Neural progenitor cell (in vitro differentiated cells): ENCODE results near the gene ATP6V1A.

ENCODE experiments used
- EZH2 ChIP-seq: fragments of 200-600 bp; sonication (generic); IDR thresholded peaks from 2 replicates; pipeline ENCODE4 v1.6.1; 2017; ENCODE audit warnings: antibody characterized with exemption, mild to moderate bottlenecking, moderate library complexity
- EZH2phosphoT487 ChIP-seq: fragments of 200-600 bp; sonication (generic); IDR thresholded peaks from 2 replicates; pipeline ENCODE4 v1.6.1; 2017; ENCODE audit warnings: antibody characterized with exemption
- TF ChIP-seq, protein P1 (sequence below): fragments of 200-600 bp; sonication (generic); IDR thresholded peaks from 2 replicates; pipeline ENCODE4 v1.5.1; 2017; ENCODE audit warnings: antibody characterized with exemption, mild to moderate bottlenecking

DNA sequence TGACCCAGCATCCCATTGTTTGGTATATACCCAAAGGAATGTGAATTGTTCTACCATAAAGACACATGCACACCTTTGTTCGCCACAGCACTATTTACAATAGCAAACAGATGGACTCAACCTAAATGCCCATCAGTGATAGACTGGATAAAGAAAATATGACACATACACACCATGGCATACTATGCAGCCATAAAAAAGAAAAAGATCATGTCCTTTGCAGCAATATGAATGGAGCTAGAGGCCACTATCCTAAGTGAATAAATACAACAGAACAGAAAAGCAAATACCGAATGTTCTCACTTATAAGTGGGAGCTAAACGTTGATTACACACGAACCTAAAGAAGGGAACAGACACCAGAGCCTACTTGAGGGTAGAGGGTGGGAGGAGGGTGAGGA, 39.0 kb upstream of the ATP6V1A start:
- TF ChIP-seq, protein P1, sequence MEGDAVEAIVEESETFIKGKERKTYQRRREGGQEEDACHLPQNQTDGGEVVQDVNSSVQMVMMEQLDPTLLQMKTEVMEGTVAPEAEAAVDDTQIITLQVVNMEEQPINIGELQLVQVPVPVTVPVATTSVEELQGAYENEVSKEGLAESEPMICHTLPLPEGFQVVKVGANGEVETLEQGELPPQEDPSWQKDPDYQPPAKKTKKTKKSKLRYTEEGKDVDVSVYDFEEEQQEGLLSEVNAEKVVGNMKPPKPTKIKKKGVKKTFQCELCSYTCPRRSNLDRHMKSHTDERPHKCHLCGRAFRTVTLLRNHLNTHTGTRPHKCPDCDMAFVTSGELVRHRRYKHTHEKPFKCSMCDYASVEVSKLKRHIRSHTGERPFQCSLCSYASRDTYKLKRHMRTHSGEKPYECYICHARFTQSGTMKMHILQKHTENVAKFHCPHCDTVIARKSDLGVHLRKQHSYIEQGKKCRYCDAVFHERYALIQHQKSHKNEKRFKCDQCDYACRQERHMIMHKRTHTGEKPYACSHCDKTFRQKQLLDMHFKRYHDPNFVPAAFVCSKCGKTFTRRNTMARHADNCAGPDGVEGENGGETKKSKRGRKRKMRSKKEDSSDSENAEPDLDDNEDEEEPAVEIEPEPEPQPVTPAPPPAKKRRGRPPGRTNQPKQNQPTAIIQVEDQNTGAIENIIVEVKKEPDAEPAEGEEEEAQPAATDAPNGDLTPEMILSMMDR, result no peak
- no peak for TF ChIP-seq EZH2phosphoT487
- TF ChIP-seq EZH2, result no peak
